ENCODE results near the gene DSCAM.

The DSCAM gene

GRCh38 chr21:40146216-40146837 is 700.6 kb downstream of the DSCAM start:
- no peak for DNase-seq

GRCh38 chr21:40143822-40144525 is 703.0 kb downstream of the DSCAM start:
- peak; percentile 36 for DNase-seq

GRCh38 chr21:40141621-40142020 is 705.3 kb downstream of the DSCAM start:
- DNase-seq, result no peak

- no peak for DNase-seq
Measured at GRCh38 chr21:40140675-40141074, 706.3 kb downstream of the DSCAM start.

- no peak for DNase-seq
Measured at GRCh38 chr21:40139636-40140035, 707.3 kb downstream of the DSCAM start.

- no peak for DNase-seq
Measured at GRCh38 chr21:40136571-40136970, 710.4 kb downstream of the DSCAM start.

- no peak for DNase-seq
Measured at GRCh38 chr21:40134731-40135492, 712.0 kb downstream of the DSCAM start.

- no peak for DNase-seq
Measured at GRCh38 chr21:40130476-40130875, 716.5 kb downstream of the DSCAM start.

- DNase-seq, result no peak
Measured at GRCh38 chr21:40129809-40130208, 717.1 kb downstream of the DSCAM start.

- DNase-seq, result no peak
Measured at GRCh38 chr21:40128891-40129290, 718.1 kb downstream of the DSCAM start.

GRCh38 chr21:40120940-40121575 is 725.9 kb downstream of the DSCAM start:
- DNase-seq, result peak; percentile 32

- DNase-seq, result no peak
Measured at GRCh38 chr21:40118527-40118926, 728.4 kb downstream of the DSCAM start.

GRCh38 chr21:40117236-40117635 is 729.7 kb downstream of the DSCAM start:
- no peak for DNase-seq

GRCh38 chr21:40115775-40116174 is 731.2 kb downstream of the DSCAM start:
- DNase-seq, result no peak

- no peak for DNase-seq
Measured at GRCh38 chr21:40102682-40103081, 744.3 kb downstream of the DSCAM start.

- DNase-seq, result no peak
Measured at GRCh38 chr21:40099809-40100208, 747.1 kb downstream of the DSCAM start.

- DNase-seq, result no peak
Measured at GRCh38 chr21:40095477-40095876, 751.5 kb downstream of the DSCAM start.

- DNase-seq, result no peak
Measured at GRCh38 chr21:40080385-40080784, 766.6 kb downstream of the DSCAM start.

- DNase-seq, result no peak
Measured at GRCh38 chr21:40074710-40075109, 772.2 kb downstream of the DSCAM start.

GRCh38 chr21:40074198-40074597 is 772.8 kb downstream of the DSCAM start:
- DNase-seq, result no peak

GRCh38 chr21:40073642-40074041 is 773.3 kb downstream of the DSCAM start:
- DNase-seq, result no peak

GRCh38 chr21:40070871-40071270 is 776.1 kb downstream of the DSCAM start:
- DNase-seq, result no peak

- DNase-seq, result peak; percentile 81
Measured at GRCh38 chr21:40067751-40068150, 779.2 kb downstream of the DSCAM start.

- DNase-seq, result no peak
Measured at GRCh38 chr21:40066221-40066620, 780.7 kb downstream of the DSCAM start.
